SK-N-SH (cell line): ENCODE measurements around the gene CEP95. TPM values are rescaled to one million over a fixed set of nuclear protein-coding genes. Genes with fewer than 3 reads are reported as not detected.
A peak's percentile ranks its signal among the peaks of the same experiment; 100 is the strongest.

Source experiments
- CTCF ChIA-PET: fragments of 300-600, 350-600 bp; formaldehyde crosslinking; extraction: SDS; loops from one replicate; lab custom pipeline; 2021; lab: Yijun Ruan, JAX
- POLR2A ChIA-PET: fragments of 350-600 bp; sonication (Branson Sonifier 250); formaldehyde crosslinking; extraction: SDS; loops from one replicate; lab custom pipeline; 2020; ENCODE audit warnings: antibody characterized with exemption, inconsistent platforms; lab: Yijun Ruan, JAX
- DNase-seq: peaks from one replicate; pipeline ENCODE4 v3.0.0; 2012
- H2AFZ ChIP-seq: fragments of 200-600 bp; sonication (generic); 2 replicates; pipeline ENCODE4 v1.8.1; 2016; ENCODE audit warnings: antibody characterized with exemption, mild to moderate bottlenecking, low read depth
- H3F3A ChIP-seq: fragments of 200-600 bp; sonication (generic); replicated peaks from 2 replicates; pipeline ENCODE3; 2016; ENCODE audit warnings: antibody characterized with exemption, mild to moderate bottlenecking; ENCODE audit not compliant: insufficient read depth
- H3K27ac ChIP-seq, 2 experiments: fragments of 200-500 bp in 1 of 2; fragments of 200-600 bp in 1 of 2; sonication (Bioruptor generic) in 1 of 2; sonication (generic), shearing (Covaris generic) in 1 of 2; 2 replicates each; pipeline versions ENCODE4 v1.5.1 to v1.6.1; 2014 to 2016; ENCODE audit warnings: low read depth in 2 of 2, inconsistent platforms in 1 of 2, low read length in 1 of 2, mild to moderate bottlenecking in 1 of 2, mixed read lengths in 1 of 2
- H3K27me3 ChIP-seq: fragments of 200-600 bp; sonication (generic), shearing (Covaris generic); 2 replicates; pipeline ENCODE4 v1.6.1; 2016; ENCODE audit warnings: mixed run types; ENCODE audit not compliant: insufficient read depth
- H3K36me3 ChIP-seq, 2 experiments: fragments of 200-500 bp in 1 of 2; fragments of 200-600 bp in 1 of 2; sonication (Bioruptor generic) in 1 of 2; sonication (generic) in 1 of 2; replicated peaks in 1 of 2; 2 replicates each; pipeline versions ENCODE3 to v1.5.1; 2014 to 2016; ENCODE audit warnings: low read length in 1 of 2, mild to moderate bottlenecking in 1 of 2; ENCODE audit not compliant: insufficient read depth in 2 of 2, control insufficient read depth in 1 of 2
- H3K4me1 ChIP-seq, 2 experiments: fragments of 200-500 bp in 1 of 2; fragments of 200-600 bp in 1 of 2; sonication (Bioruptor generic) in 1 of 2; sonication (generic), shearing (Covaris generic) in 1 of 2; 2 replicates each; pipeline versions ENCODE4 v1.5.1 to v1.6.1; 2014 to 2016; ENCODE audit warnings: low read depth in 1 of 2, low read length in 1 of 2, mixed run types in 1 of 2; ENCODE audit not compliant: insufficient read depth in 2 of 2, control insufficient read depth in 1 of 2
- H3K4me2 ChIP-seq: fragments of 200-600 bp; sonication (generic), shearing (Covaris generic); 2 replicates; pipeline ENCODE4 v1.6.1; 2017; ENCODE audit warnings: mixed run types
- H3K4me3 ChIP-seq, 2 experiments: fragments of 200-500 bp in 1 of 2; fragments of 200-600 bp in 1 of 2; sonication (Bioruptor generic) in 1 of 2; sonication (generic), shearing (Covaris generic) in 1 of 2; 2 replicates each; pipeline versions ENCODE4 v1.5.1 to v1.8.1; 2014 to 2016; ENCODE audit warnings: low read depth in 2 of 2, inconsistent platforms in 1 of 2, low read length in 1 of 2, mild to moderate bottlenecking in 1 of 2, mixed read lengths in 1 of 2, moderate library complexity in 1 of 2
- H3K79me2 ChIP-seq: fragments of 200-600 bp; sonication (generic); 2 replicates; pipeline ENCODE4 v1.8.1; 2017; ENCODE audit warnings: mild to moderate bottlenecking; ENCODE audit not compliant: insufficient read depth
- H3K9ac ChIP-seq: fragments of 200-600 bp; sonication (generic); 2 replicates; pipeline ENCODE4 v1.6.1; 2017; ENCODE audit warnings: mixed run types
- H3K9me2 ChIP-seq: fragments of 200-600 bp; sonication (generic); 2 replicates; pipeline ENCODE4 v1.6.1; 2017; ENCODE audit warnings: mixed run types
- H3K9me3 ChIP-seq: fragments of 200-600 bp; sonication (generic); 2 replicates; pipeline ENCODE4 v1.6.1; 2017; ENCODE audit warnings: mixed run types, mild to moderate bottlenecking, moderate library complexity
- H4K20me1 ChIP-seq: fragments of 200-600 bp; sonication (generic); 2 replicates; pipeline ENCODE4 v1.6.1; 2017; ENCODE audit warnings: mild to moderate bottlenecking, mixed run types; ENCODE audit not compliant: insufficient read depth
- CHD2 ChIP-seq: fragments of 150-350 bp; IDR thresholded peaks from 2 replicates; pipeline ENCODE4 v1.6.1; 2018; ENCODE audit warnings: low read length; ENCODE audit not compliant: partially characterized antibody
- EZH2phosphoT487 ChIP-seq: fragments of 200-600 bp; sonication (generic); IDR thresholded peaks from 2 replicates; pipeline ENCODE4 v1.6.1; 2017; ENCODE audit warnings: low read depth, mixed run types, mild to moderate bottlenecking, antibody characterized with exemption, moderate library complexity, borderline replicate concordance
- GABPA ChIP-seq: IDR thresholded peaks from 2 replicates; pipeline ENCODE4 v1.4.0; 2012; ENCODE audit warnings: low read depth, mild to moderate bottlenecking
- GATA2 ChIP-seq: sonication (generic); formaldehyde crosslinking; IDR thresholded peaks from 2 replicates; pipeline ENCODE4 v1.5.0; 2020; ENCODE audit warnings: mild to moderate bottlenecking, missing genetic modification reagents
- NRF1 ChIP-seq: IDR thresholded peaks from 2 replicates; pipeline ENCODE4 v1.6.1; 2012; ENCODE audit warnings: low read depth, mild to moderate bottlenecking, low read length
- PBX3 ChIP-seq: IDR thresholded peaks from 2 replicates; pipeline ENCODE4; 2012
- RAD21 ChIP-seq: IDR thresholded peaks from 2 replicates; pipeline ENCODE4 v1.6.1; 2012; ENCODE audit warnings: mild to moderate bottlenecking, low read length
- SIN3A ChIP-seq: IDR thresholded peaks from 2 replicates; pipeline ENCODE4 v1.6.1; 2012; ENCODE audit warnings: low read depth, mild to moderate bottlenecking, low read length, moderate library complexity, borderline replicate concordance
- SMC3 ChIP-seq: IDR thresholded peaks from 2 replicates; pipeline ENCODE4 v1.6.1; 2012; ENCODE audit warnings: low read depth, low read length, improper control_type of control experiment
- TCF12 ChIP-seq: IDR thresholded peaks from 2 replicates; pipeline ENCODE4 v1.4.0; 2012
- YY1 ChIP-seq: IDR thresholded peaks from 2 replicates; pipeline ENCODE4 v1.4.0; 2012; ENCODE audit warnings: low read depth, mild to moderate bottlenecking
- WGBS: methylation state at CpG from one replicate; pipeline ENCODE4 v1.1.6; 2017; ENCODE audit warnings: low lambda C conversion rate; 5-methylcytosine and 5-hydroxymethylcytosine counted together
- polyA plus RNA-seq, 3 experiments: library from polyadenylated mRNA; depleted of rRNA; stranded (reverse); fragments of >200 nt; gene quantifications; 2 replicates each; pipeline ENCODE4 v1.2.3, GENCODE V29; 2012
- TF ChIP-seq, protein P1 (sequence below): fragments of 200-600 bp; sonication (generic); IDR thresholded peaks from 2 replicates; pipeline ENCODE4 v1.6.1; 2017; ENCODE audit warnings: antibody characterized with exemption, mild to moderate bottlenecking, moderate library complexity
- TF ChIP-seq, protein P2 (sequence below): IDR thresholded peaks from 2 replicates; pipeline ENCODE4 v1.4.0; 2012; ENCODE audit warnings: low read depth, borderline replicate concordance

CEP95 gene
- polyA plus RNA-seq, 1 of the 3 experiments (the other 2 are of a cell fraction), result 30.8 TPM

DNA sequence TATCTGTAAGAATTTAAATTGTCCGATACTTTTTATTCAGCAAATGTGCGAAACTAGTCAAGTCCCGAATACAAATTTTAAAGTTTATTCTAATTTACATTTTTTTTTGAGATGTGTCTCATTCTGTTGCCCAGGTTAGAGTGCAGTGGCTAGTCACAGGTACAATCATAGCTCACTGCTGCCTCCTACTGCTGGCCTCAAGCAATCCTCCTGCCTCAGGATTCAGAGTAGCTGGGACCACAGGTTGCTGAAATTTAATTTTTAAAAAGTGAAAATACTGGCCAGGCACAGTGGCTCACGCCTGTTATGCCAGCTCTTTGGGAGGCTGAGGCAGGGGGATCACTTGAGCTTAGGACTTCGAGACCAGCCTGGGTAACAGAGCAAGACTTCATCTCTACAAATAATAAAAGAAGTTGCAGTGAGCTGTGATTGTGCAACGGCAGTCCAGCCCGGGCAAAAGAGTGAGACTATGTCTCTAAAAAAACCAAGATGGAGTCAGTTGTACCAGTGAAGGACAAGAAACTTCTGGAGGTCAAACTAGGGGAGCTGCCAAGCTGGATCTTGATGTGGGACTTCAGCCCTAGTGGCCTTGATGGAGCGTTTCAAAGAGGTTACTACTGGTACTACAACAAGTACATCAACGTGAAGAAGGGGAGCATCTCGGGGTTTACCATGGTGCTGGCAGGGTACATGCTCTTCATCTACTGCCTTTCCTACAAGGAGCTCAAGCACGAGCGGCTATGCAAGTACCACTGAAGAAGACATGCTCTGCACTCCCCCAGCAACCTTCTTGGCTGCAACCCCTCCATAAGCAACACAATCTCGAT is 15.5 kb upstream of the CEP95 start:
- H3K4me2 ChIP-seq, result no peak overlapping the region
- no peak overlapping the region; a peak in 1 of 4 replicates for H3K27ac ChIP-seq
- H4K20me1 ChIP-seq, result no peaks in the 10 kb centered on the region
- TF ChIP-seq CHD2 (no peak), SIN3A (no peak), RAD21 (peak; percentile 61), GABPA (no peak), SMC3 (peak; percentile 73)
- TF ChIP-seq, protein P1, sequence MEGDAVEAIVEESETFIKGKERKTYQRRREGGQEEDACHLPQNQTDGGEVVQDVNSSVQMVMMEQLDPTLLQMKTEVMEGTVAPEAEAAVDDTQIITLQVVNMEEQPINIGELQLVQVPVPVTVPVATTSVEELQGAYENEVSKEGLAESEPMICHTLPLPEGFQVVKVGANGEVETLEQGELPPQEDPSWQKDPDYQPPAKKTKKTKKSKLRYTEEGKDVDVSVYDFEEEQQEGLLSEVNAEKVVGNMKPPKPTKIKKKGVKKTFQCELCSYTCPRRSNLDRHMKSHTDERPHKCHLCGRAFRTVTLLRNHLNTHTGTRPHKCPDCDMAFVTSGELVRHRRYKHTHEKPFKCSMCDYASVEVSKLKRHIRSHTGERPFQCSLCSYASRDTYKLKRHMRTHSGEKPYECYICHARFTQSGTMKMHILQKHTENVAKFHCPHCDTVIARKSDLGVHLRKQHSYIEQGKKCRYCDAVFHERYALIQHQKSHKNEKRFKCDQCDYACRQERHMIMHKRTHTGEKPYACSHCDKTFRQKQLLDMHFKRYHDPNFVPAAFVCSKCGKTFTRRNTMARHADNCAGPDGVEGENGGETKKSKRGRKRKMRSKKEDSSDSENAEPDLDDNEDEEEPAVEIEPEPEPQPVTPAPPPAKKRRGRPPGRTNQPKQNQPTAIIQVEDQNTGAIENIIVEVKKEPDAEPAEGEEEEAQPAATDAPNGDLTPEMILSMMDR, result peak; percentile 92
- H3K9me2 ChIP-seq, result no peaks in the 10 kb centered on the region
- H3K9me3 ChIP-seq, result no peaks in the 10 kb centered on the region
- no peak for DNase-seq
- no peaks in the 10 kb centered on the region for H3F3A ChIP-seq
- H3K9ac ChIP-seq, result no peak overlapping the region
- H3K79me2 ChIP-seq, result peaks cover 43% of the 10 kb centered on the region
- 92% methylated on average over 13 of the region's 13 CpGs for WGBS
- H2AFZ ChIP-seq, result no peak overlapping the region
- peaks cover 4 to 9% of the 10 kb centered on the region in 2 experiments; a peak in 3 of 4 replicates for H3K4me1 ChIP-seq
- ChIA-PET CTCF (interaction anchor here (0.7 to 6.7 kb wide), 20 partner anchors 12 to 578 kb away, joined by 3 to 76 read pairs (median 5); partner anchors contain the start of genes CEP95 and DDX5), POLR2A (interaction anchor here (0.6 to 2.5 kb wide), 2 partner anchors 15 to 631 kb away, joined by 3 to 15 read pairs; partner anchors contain the start of genes CEP95 and DDX5)
- H3K36me3 ChIP-seq, result peaks cover 45 to 60% of the 10 kb centered on the region in 2 experiments
- no peaks in the 10 kb centered on the region for H3K27me3 ChIP-seq
- H3K4me3 ChIP-seq, result no peak overlapping the region

- no peak overlapping the region for H3K9ac ChIP-seq
- 37% methylated on average over 3 of the region's 3 CpGs for WGBS
- no peaks in the 10 kb centered on the region for H4K20me1 ChIP-seq
- peaks cover 4 to 9% of the 10 kb centered on the region in 2 experiments; a peak in 3 of 4 replicates for H3K4me1 ChIP-seq
- H3K9me3 ChIP-seq, result no peaks in the 10 kb centered on the region
- no peak for DNase-seq
- peaks cover 45% of the 10 kb centered on the region for H3K79me2 ChIP-seq
- H3K36me3 ChIP-seq, result peaks cover 40 to 53% of the 10 kb centered on the region in 2 experiments
- no peak overlapping the region for H3K4me3 ChIP-seq
- H2AFZ ChIP-seq, result no peak overlapping the region
- peaks cover 4% of the 10 kb centered on the region for H3F3A ChIP-seq
- no peak overlapping the region for H3K4me2 ChIP-seq
- CTCF ChIA-PET, result interaction anchor here (0.8 to 6.7 kb wide), 12 partner anchors 12 to 579 kb away, joined by 3 to 76 read pairs (median 7); partner anchors contain the start of genes CEP95 and DDX5
- POLR2A ChIA-PET, result interaction anchor here (2.5 kb wide), 1 partner anchor 14 kb away, joined by 15 read pairs; the partner anchor contains the start of genes CEP95 and DDX5
- no peaks in the 10 kb centered on the region for H3K27me3 ChIP-seq
- TF ChIP-seq YY1 (no peak), PBX3 (no peak), NRF1 (no peak), GATA2 (CRISPR knock-in tag) (no peak), CHD2 (no peak), EZH2phosphoT487 (no peak), RAD21 (no peak), TCF12 (no peak)
- TF ChIP-seq, protein P2, sequence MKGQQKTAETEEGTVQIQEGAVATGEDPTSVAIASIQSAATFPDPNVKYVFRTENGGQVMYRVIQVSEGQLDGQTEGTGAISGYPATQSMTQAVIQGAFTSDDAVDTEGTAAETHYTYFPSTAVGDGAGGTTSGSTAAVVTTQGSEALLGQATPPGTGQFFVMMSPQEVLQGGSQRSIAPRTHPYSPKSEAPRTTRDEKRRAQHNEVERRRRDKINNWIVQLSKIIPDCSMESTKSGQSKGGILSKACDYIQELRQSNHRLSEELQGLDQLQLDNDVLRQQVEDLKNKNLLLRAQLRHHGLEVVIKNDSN, result no peak
- no peak overlapping the region; a peak in 1 of 4 replicates for H3K27ac ChIP-seq
- H3K9me2 ChIP-seq, result no peaks in the 10 kb centered on the region
Observed at GRCh38 chr17:64491994-64492393, 14.8 kb upstream of the CEP95 start.
